Cardiac fibroblast (primary cell): ENCODE results near the gene FAM114A1.

Experiments used
- DNase-seq, 2 donors: peaks; one replicate each; pipeline versions ENCODE4 v3.0.0 to v3.0.0-alpha.2; 2010; ENCODE audit warnings: low read depth in 2 of 2
- H3K4me3 ChIP-seq, 2 donors: replicated peaks in 1 of 2; 1 replicate in 1 of 2; 2 replicates in 1 of 2; pipeline ENCODE4 v1.5.1; 2011; ENCODE audit warnings: low read depth in 2 of 2, low read length in 2 of 2, mild to moderate bottlenecking in 2 of 2, moderate library complexity in 1 of 2
- CTCF ChIP-seq: IDR thresholded peaks from one replicate; pipeline ENCODE4 v1.5.1; 2011; ENCODE audit warnings: low read depth, mild to moderate bottlenecking, low read length, inconsistent platforms

The FAM114A1 gene

GRCh38 chr4:38867478-38868058 lies at the start of gene FAM114A1:
Gene FAM114A1 (plus strand): TSS chr4:38867806. CDS start chr4:38878079, 10,273 bp downstream.
- DNase-seq, result peak; percentile 78 to 91
- peak within 1 kb of the TSS; percentile 78 to 93 for H3K4me3 ChIP-seq

DNA sequence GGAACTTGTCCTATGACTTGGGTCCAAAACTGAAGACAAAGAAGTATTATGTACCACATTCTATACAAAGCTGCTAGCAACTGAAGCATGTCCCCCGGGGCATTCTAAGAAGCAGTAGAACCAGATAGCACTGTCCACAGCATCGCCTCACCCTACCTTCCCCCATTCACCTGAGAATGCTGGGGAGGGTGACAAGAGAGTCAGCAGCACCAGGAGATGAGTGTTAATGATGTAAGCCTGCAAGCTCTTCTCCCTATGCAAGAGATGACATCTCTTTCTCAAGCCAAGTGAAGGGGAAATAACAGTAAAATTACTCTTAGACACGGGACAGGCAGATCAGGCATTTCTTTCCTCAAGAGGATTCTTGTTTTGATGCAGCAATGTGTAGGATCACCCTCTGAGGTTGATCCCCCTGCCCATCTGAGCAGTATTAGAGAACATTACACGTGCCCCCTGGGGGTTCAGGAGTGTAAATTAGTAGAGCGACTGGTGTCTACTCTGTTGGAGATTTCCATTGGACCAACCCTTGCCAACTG lies 49.1 kb upstream of the FAM114A1 start:
- DNase-seq, result no peak
- TF ChIP-seq CTCF, result no peak
- H3K4me3 ChIP-seq, result no peak overlapping the region

More at GRCh38 chr4:38867478-38868058, at the start of gene FAM114A1:
- no peak for TF ChIP-seq CTCF

GRCh38 chr4:38819569-38819968 lies 48.0 kb upstream of the FAM114A1 start:
- no peak for TF ChIP-seq CTCF
- no peak overlapping the region for H3K4me3 ChIP-seq
- no peak for DNase-seq

GRCh38 chr4:38820329-38821061 lies 47.1 kb upstream of the FAM114A1 start:
- no peak overlapping the region for H3K4me3 ChIP-seq
- no peak for DNase-seq
- no peak for TF ChIP-seq CTCF

DNA sequence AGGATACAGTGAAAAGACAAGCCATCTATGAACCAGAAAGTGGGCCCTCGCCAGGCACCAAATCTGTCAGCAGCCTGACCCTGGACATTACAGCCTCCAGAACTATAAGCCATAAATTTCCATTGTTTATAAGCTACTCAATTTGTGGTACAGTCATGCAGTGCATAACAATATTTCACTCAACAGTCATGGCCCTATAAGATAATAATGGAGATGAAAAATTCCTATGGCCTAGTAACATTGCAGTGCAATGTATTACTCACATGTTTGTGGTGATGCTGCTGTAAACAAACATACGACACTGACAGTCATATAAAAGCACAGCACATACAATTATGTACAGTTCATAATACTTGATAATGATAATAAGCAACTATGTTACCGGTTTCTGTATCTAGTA lies 45.9 kb upstream of the FAM114A1 start:
- no peak for TF ChIP-seq CTCF
- DNase-seq, result peak in 1 of 2 donors; percentile 19

GRCh38 chr4:38822748-38823303 lies 44.8 kb upstream of the FAM114A1 start:
- TF ChIP-seq CTCF, result no peak
- H3K4me3 ChIP-seq, result no peak overlapping the region
- DNase-seq, result peak in 1 of 2 donors; percentile 15

More for the DNA sequence above, 45.9 kb upstream of the FAM114A1 start:
- H3K4me3 ChIP-seq, result no peak overlapping the region
